Thyroid gland (tissue), 4 donors: Measurements from ENCODE around the gene ZNF474. TPM values are rescaled to one million over a fixed set of nuclear protein-coding genes. Genes with fewer than 3 reads are reported as not detected.

Source experiments
- DNase-seq, 2 donors: peaks; one replicate each; pipeline ENCODE4 v3.0.0-alpha.2; 2019
- H3K27ac ChIP-seq, 3 donors: fragments of 200-600 bp; sonication (generic); 1 replicate in 2 of 3; 2 replicates in 1 of 3; pipeline ENCODE4 v1.5.1; 2016 to 2019; ENCODE audit warnings: mild to moderate bottlenecking in 1 of 3, moderate library complexity in 1 of 3
- H3K27me3 ChIP-seq: fragments of 200-600 bp; sonication (generic); one replicate; pipeline ENCODE4 v1.5.1; 2019
- H3K36me3 ChIP-seq, 2 donors: fragments of 200-600 bp; sonication (generic); one replicate each; pipeline ENCODE4 v1.5.1; 2016 to 2019
- H3K4me1 ChIP-seq, 2 donors: fragments of 200-600 bp; sonication (generic); one replicate each; pipeline ENCODE4 v1.5.1; 2017 to 2019
- H3K4me3 ChIP-seq, 3 donors: fragments of 200-600 bp; sonication (generic); replicated peaks in 1 of 3; 1 replicate in 2 of 3; 2 replicates in 1 of 3; pipeline ENCODE4 v1.5.1; 2016; ENCODE audit warnings: mild to moderate bottlenecking in 1 of 3
- H3K9me3 ChIP-seq: fragments of 200-600 bp; sonication (generic); one replicate; pipeline ENCODE4 v1.5.1; 2017
- POLR2A ChIP-seq, 2 donors: fragments of 450-650 bp; IDR thresholded peaks; one replicate each; pipeline ENCODE4 v1.6.1; 2017; ENCODE audit warnings: antibody characterized with exemption in 2 of 2, mild to moderate bottlenecking in 2 of 2, moderate library complexity in 1 of 2
- WGBS, 2 donors: methylation state at CpG; one replicate each; pipeline ENCODE4 v1.1.5; 2017; 5-methylcytosine and 5-hydroxymethylcytosine counted together
- intact Hi-C: fragments of 100-400 bp; cut with DNase I; formaldehyde crosslinking; loops from one replicate; pipeline ENCODE4 v1.15.1; 2023
- total RNA-seq, 4 donors: library from RNA; depleted of rRNA; stranded (reverse); fragments of >200 nt; gene quantifications; one replicate each; pipeline ENCODE4 v1.2.3, GENCODE V29; 2016
- TF ChIP-seq, protein P1 (sequence below), 6 experiments: fragments of 200-600 bp in 3 of 6; fragments of 450-650 bp in 3 of 6; sonication (generic) in 3 of 6; IDR thresholded peaks; one replicate each; pipeline ENCODE4 v1.5.1; 2016 to 2019; ENCODE audit warnings: antibody characterized with exemption in 6 of 6, mild to moderate bottlenecking in 2 of 6, inconsistent platforms in 1 of 6, moderate library complexity in 1 of 6

ZNF474 gene
- total RNA-seq, 4 donors from 2014 or later = 0.33 to 1.5 (median 0.54) TPM; not detected in 1

DNA sequence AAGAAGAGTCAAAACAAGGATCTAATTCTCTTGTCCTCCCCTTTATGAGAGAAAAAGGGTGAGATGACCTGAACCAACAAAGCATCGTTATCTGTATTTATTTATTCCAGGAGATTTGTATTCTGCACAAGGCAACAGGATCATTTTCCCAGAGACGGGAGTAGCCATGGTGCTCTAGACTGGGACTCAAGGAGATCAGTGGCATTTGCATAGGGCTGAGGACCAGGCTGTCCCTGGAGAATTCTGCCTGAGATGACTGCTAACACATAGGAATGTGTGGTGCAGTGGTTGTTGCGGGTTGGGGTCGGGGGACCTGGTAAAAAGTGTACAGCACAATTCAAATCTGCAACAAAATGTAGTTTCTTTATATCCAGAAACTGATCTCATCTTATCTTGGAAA is 22.3 kb upstream of the ZNF474 start:
- Histone ChIP-seq H3K36me3 (no peaks in the 10 kb centered on the region), H3K27me3 (no peaks in the 10 kb centered on the region), H3K4me3 (no peak overlapping the region), H3K9me3 (no peaks in the 10 kb centered on the region), H3K27ac (no peak overlapping the region), H3K4me1 (peaks cover 8 to 12% of the 10 kb centered on the region in 2 donors)
- no peak for TF ChIP-seq POLR2A (IDR thresholded peaks at IDR 0.05)
- TF ChIP-seq, protein P1, sequence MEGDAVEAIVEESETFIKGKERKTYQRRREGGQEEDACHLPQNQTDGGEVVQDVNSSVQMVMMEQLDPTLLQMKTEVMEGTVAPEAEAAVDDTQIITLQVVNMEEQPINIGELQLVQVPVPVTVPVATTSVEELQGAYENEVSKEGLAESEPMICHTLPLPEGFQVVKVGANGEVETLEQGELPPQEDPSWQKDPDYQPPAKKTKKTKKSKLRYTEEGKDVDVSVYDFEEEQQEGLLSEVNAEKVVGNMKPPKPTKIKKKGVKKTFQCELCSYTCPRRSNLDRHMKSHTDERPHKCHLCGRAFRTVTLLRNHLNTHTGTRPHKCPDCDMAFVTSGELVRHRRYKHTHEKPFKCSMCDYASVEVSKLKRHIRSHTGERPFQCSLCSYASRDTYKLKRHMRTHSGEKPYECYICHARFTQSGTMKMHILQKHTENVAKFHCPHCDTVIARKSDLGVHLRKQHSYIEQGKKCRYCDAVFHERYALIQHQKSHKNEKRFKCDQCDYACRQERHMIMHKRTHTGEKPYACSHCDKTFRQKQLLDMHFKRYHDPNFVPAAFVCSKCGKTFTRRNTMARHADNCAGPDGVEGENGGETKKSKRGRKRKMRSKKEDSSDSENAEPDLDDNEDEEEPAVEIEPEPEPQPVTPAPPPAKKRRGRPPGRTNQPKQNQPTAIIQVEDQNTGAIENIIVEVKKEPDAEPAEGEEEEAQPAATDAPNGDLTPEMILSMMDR (IDR thresholded peaks at IDR 0.05) = no peak
- 91 to 95% methylated on average over 4 of the region's 4 CpGs for WGBS, 2 donors
- intact Hi-C loops = no loop called here
- DNase-seq = no peak

DNA sequence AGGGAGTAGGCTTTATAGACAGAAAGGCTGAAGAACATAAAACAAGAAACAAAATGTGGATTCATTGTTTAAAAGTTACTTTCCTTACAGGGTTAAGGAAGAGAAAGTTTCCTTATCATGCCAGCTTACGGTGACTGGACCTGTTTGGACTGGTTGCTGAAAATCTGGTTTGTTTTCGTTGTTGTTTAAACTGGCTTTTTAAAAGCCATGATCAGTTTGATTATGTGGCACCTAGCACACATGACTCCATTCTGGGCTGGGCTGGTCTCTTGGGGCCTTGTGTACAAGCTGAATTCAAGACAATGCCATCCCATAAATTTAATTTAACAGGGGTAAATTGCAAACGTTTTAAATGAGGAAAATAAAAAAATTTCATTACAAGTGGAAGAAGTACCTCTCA is 18.4 kb upstream of the ZNF474 start:
- WGBS, 2 donors = 32% methylated on average over 3 of the region's 3 CpGs
- Histone ChIP-seq H3K9me3 (no peaks in the 10 kb centered on the region), H3K36me3 (no peaks in the 10 kb centered on the region), H3K27me3 (no peaks in the 10 kb centered on the region), H3K27ac (peak overlapping the region in 2 of 3 donors; percentile 6 to 37), H3K4me3 (no peak overlapping the region), H3K4me1 (peaks cover 8 to 16% of the 10 kb centered on the region in 2 donors)
- no peak for DNase-seq
- intact Hi-C loops = no loop called here
- TF ChIP-seq POLR2A (IDR thresholded peaks at IDR 0.05) = no peak
- TF ChIP-seq, protein P1 (IDR thresholded peaks at IDR 0.05) = no peak

DNA sequence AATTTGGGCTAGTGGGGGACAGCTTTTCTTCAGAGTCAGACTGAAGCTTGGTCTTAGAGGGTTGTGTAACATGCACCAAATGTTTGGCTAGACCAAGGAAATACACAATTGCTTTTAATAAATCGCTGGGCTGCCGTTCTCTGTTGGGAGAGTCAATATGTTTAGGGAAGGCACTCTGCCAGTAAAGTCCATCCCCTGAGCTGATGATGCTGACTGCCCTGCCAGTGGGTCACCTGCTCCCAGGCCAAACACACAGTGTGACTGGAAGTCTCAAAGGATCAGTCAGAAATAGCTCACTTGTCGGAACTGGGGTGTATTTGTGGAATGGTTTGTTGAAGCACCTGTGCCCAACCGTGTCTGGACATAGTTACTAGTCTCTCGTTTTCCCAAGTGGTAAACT is 17.9 kb upstream of the ZNF474 start:
- WGBS, 2 donors = 79 to 86% methylated on average over 5 of the region's 5 CpGs
- Histone ChIP-seq H3K27ac (peak overlapping the region in 1 of 3 donors; percentile 8), H3K4me3 (no peak overlapping the region), H3K36me3 (no peaks in the 10 kb centered on the region), H3K4me1 (peaks cover 8 to 16% of the 10 kb centered on the region in 2 donors), H3K27me3 (no peaks in the 10 kb centered on the region), H3K9me3 (no peaks in the 10 kb centered on the region)
- no peak for DNase-seq
- intact Hi-C loops = no loop called here
- TF ChIP-seq POLR2A (IDR thresholded peaks at IDR 0.05) = no peak
- TF ChIP-seq, protein P1 (IDR thresholded peaks at IDR 0.05) = no peak

DNA sequence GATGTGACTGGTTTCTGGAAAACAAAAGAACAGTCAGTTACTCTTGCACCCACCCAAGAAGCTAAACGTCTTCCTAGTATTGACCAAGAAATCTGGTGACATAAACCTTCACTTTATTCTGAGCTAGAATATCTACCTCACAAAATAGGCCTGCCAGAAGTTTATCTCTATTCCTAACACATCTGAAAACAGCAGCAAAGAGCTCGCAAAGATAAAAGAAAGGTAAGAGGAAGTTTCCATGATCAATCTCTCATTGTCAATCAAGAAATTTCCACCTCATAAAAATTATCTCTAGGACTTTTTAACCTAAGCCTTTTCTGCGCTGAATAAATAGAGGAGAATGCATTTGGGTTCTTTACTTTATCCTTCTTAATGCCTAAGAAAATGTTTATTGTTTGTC is 17.3 kb upstream of the ZNF474 start:
- no peak for TF ChIP-seq POLR2A (IDR thresholded peaks at IDR 0.05)
- TF ChIP-seq, protein P1 (IDR thresholded peaks at IDR 0.05) = no peak
- Histone ChIP-seq H3K27ac (peak overlapping the region in 1 of 3 donors; percentile 8), H3K4me3 (no peak overlapping the region), H3K9me3 (no peaks in the 10 kb centered on the region), H3K27me3 (no peaks in the 10 kb centered on the region), H3K4me1 (peaks cover 8 to 16% of the 10 kb centered on the region in 2 donors), H3K36me3 (no peaks in the 10 kb centered on the region)
- no peak for DNase-seq
- intact Hi-C loops = no loop called here
- WGBS, 2 donors = 59 to 63% methylated on average over 3 of the region's 3 CpGs

DNA sequence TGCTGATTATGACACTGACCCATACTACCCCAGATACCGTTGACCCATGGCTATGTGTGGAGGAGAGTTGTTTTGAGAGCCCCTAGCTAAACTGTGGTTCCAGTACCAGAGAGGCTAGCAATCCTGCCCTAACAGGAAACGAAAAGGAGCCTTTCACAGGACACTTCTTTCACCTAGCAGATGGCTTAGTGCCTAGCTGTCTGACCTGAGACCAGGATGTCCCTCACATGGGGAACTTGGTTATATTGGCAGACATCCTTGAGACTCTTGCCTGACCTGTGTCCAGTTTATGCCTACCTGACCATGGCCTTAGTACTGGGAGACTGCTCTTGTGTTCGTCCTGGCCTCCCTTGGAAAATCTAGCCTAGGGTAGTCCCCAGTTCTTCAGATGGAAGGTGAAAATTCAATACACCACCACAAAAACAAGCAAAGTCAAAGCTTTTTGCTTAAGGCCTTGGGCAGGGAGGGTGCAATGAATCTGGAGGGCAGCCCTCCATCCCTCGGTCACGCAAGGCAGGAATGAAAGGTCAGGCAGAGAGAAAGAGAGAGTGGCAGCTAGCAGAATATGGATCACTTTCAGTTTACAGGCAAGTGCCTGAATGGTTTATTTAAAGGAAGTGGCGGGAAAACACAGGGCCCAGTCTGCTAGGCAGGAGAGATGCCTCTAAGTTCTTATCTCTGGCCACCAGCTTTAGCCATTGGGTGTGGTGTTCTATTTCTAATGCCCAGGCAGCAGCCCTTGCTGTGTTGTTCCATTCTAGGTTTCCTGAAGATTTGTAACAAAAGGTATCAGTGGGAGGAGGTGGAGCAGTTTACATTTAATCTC is 16.4 kb upstream of the ZNF474 start:
- no peaks in the 10 kb centered on the region for H3K36me3 ChIP-seq
- H3K27me3 ChIP-seq = no peaks in the 10 kb centered on the region
- TF ChIP-seq, protein P1 (IDR thresholded peaks at IDR 0.05) = no peak
- no peak for TF ChIP-seq POLR2A (IDR thresholded peaks at IDR 0.05)
- peaks cover 8 to 13% of the 10 kb centered on the region in 2 donors for H3K4me1 ChIP-seq
- no peaks in the 10 kb centered on the region for H3K9me3 ChIP-seq
- peak overlapping the region in 1 of 3 donors; percentile 8 for H3K27ac ChIP-seq
- no peak overlapping the region for H3K4me3 ChIP-seq
- DNase-seq = no peak
- intact Hi-C loops = no loop called here
- WGBS, 2 donors = 79 to 88% methylated on average over 5 to 6 of the region's 6 CpGs
